GM12878 (cell line): ENCODE data around the gene LIN37. TPM values are rescaled to one million over a fixed set of nuclear protein-coding genes. Genes with fewer than 3 reads are reported as not detected.

Experiments used
- ATAC-seq: fragments of 200-7000 bp; cut with Tn5 transposase; 3 replicates; pipeline ENCODE4 v1.9.1; 2020; ENCODE audit warnings: mild to moderate bottlenecking, moderate library complexity
- BruUV-seq: library from RNA; stranded (reverse); fragments of 400-500 nt; replicated peaks from 2 replicates; lab custom pipeline; 2021; lab: Mats Ljungman, UMichigan
- CTCF ChIA-PET: fragments of 300-600 bp; sonication (Branson Sonifier 250); formaldehyde crosslinking; extraction: SDS; loops from one replicate; lab custom pipeline; 2021; ENCODE audit warnings: inconsistent platforms; lab: Yijun Ruan, JAX
- POLR2A ChIA-PET: fragments of 350-600 bp; formaldehyde crosslinking; extraction: SDS; loops from one replicate; lab custom pipeline; 2021; ENCODE audit warnings: inconsistent platforms; lab: Charles Lee
- RAD21 ChIA-PET: fragments of 300-600 bp; sonication (Branson Sonifier 250); formaldehyde crosslinking; loops from one replicate; lab custom pipeline; 2023; ENCODE audit warnings: antibody characterized with exemption; ENCODE audit not compliant: unreplicated experiment; lab: Charles Lee
- SMC1A ChIA-PET: fragments of 300-600 bp; sonication (Branson Sonifier 250); formaldehyde crosslinking; loops from one replicate; lab custom pipeline; 2023; ENCODE audit not compliant: unreplicated experiment, uncharacterized antibody; lab: Charles Lee
- DNase-seq: peaks from one replicate; pipeline ENCODE4 v3.0.0-alpha.2; 2011; ENCODE audit warnings: low read depth, low spot score
- FAIRE-seq: peaks from 3 replicates; lab custom pipeline; 2011; peaks lifted over from hg19 to GRCh38; lab: Jason Lieb, UNC
- H2AFZ ChIP-seq: 2 replicates; pipeline ENCODE4 v1.6.0; 2011; ENCODE audit warnings: low read depth, low read length, control low read depth; ENCODE audit not compliant: control insufficient read depth
- H3K27ac ChIP-seq: 2 replicates; pipeline ENCODE4 v1.5.1; 2011; ENCODE audit warnings: control low read depth; ENCODE audit not compliant: control insufficient read depth, insufficient read depth
- H3K27me3 ChIP-seq, 2 experiments: replicated peaks in 1 of 2; 2 replicates each; pipeline versions ENCODE4 v1.6.0 to v1.6.1; 2011; ENCODE audit warnings: low read length in 1 of 2; ENCODE audit not compliant: control insufficient read depth in 2 of 2, insufficient read depth in 2 of 2
- H3K36me3 ChIP-seq, 2 experiments: 2 replicates each; pipeline ENCODE4 v1.5.1; 2011; ENCODE audit warnings: low read length in 1 of 2; ENCODE audit not compliant: control insufficient read depth in 2 of 2, insufficient read depth in 2 of 2
- H3K4me1 ChIP-seq: 2 replicates; pipeline ENCODE4 v1.6.1; 2011; ENCODE audit warnings: mild to moderate bottlenecking, low read length, moderate library complexity, mixed read lengths; ENCODE audit not compliant: control insufficient read depth, insufficient read depth
- H3K4me2 ChIP-seq: 2 replicates; pipeline ENCODE4 v1.6.0; 2011; ENCODE audit warnings: control low read depth; ENCODE audit not compliant: control insufficient read depth, insufficient read depth
- H3K4me3 ChIP-seq: fragments of 200-600 bp; sonication (generic); 2 replicates; pipeline ENCODE4 v1.5.1; 2016
- H3K79me2 ChIP-seq: 2 replicates; pipeline ENCODE4 v1.6.0; 2011; ENCODE audit warnings: low read length; ENCODE audit not compliant: control insufficient read depth, insufficient read depth
- H3K9ac ChIP-seq: 2 replicates; pipeline ENCODE4 v1.8.0; 2011; ENCODE audit warnings: low read length, control low read depth, mixed read lengths; ENCODE audit not compliant: control insufficient read depth, insufficient read depth
- H3K9me3 ChIP-seq: replicated peaks from 3 replicates; pipeline ENCODE4 v1.5.1; 2011; ENCODE audit warnings: mild to moderate bottlenecking, low read length; ENCODE audit not compliant: control insufficient read depth, insufficient read depth
- H4K20me1 ChIP-seq: 2 replicates; pipeline ENCODE4 v1.6.0; 2011; ENCODE audit not compliant: control insufficient read depth, insufficient read depth
- BHLHE40 ChIP-seq, 2 experiments: fragments of 450-650 bp in 1 of 2; IDR thresholded peaks; 2 replicates each; pipeline ENCODE4 v1.6.1; 2011 to 2017; ENCODE audit warnings: low read depth in 2 of 2, borderline replicate concordance in 1 of 2, improper control_type of control experiment in 1 of 2, low read length in 1 of 2, mild to moderate bottlenecking in 1 of 2
- ETV6 ChIP-seq, 2 experiments: fragments of 450-650 bp in 1 of 2; IDR thresholded peaks in 1 of 2; conservative IDR thresholded peaks in 1 of 2; 2 replicates each; pipeline ENCODE4 v1.6.1; 2014; ENCODE audit warnings: antibody characterized with exemption in 1 of 2, borderline replicate concordance in 1 of 2, low read depth in 1 of 2, mild to moderate bottlenecking in 1 of 2, moderate library complexity in 1 of 2
- MEF2B ChIP-seq: fragments of 450-650 bp; IDR thresholded peaks from 2 replicates; pipeline ENCODE4 v1.6.1; 2018; ENCODE audit warnings: mild to moderate bottlenecking, moderate library complexity; ENCODE audit not compliant: partially characterized antibody, poor library complexity, severe bottlenecking
- NR2F1 ChIP-seq: fragments of 450-650 bp; conservative IDR thresholded peaks from 2 replicates; pipeline ENCODE4 v1.6.1; 2017; ENCODE audit warnings: mild to moderate bottlenecking
- WGBS: methylation state at CpG from one replicate; pipeline ENCODE4 v1.1.6; 2016; ENCODE audit warnings: low lambda C conversion rate; ENCODE audit not compliant: insufficient replicate concordance, insufficient coverage; ENCODE audit errors: missing lambda C conversion rate; 5-methylcytosine and 5-hydroxymethylcytosine counted together
- in situ Hi-C: fragments of 300-500 bp; cut with MboI; formaldehyde crosslinking; loops from 9 replicates; pipeline ENCODE4 v1.14.3; 2018; ENCODE audit warnings: mixed read lengths
- intact Hi-C: fragments of 100-400 bp; cut with micrococcal nuclease; formaldehyde crosslinking; loops from one replicate; pipeline ENCODE4 v1.14.2; 2022; ENCODE audit not compliant: unreplicated experiment
- polyA plus RNA-seq, 11 experiments: library from polyadenylated mRNA; depleted of rRNA in 4 of 11; unstranded in 6 of 11; stranded (reverse) in 5 of 11; fragments of >200 nt; fragmentation: Nextera tagmentation in 4 of 11; fragmentation: Illumina TruSeq in 1 of 11; extraction: Ambion mirVana in 4 of 11; extraction: Trizol in 1 of 11; gene quantifications; 1 replicate in 1 of 11; 2 replicates in 10 of 11; pipeline versions ENCODE4 v1.2.1 to v1.2.3, GENCODE V29; 2011 to 2016; ENCODE audit warnings: inconsistent platforms in 2 of 11, missing spikeins in 2 of 11, low read depth in 1 of 11
- total RNA-seq, 4 experiments: library from RNA; depleted of rRNA in 3 of 4; stranded (reverse); fragments of >200 nt in 3 of 4; fragmentation: Illumina TruSeq in 1 of 4; extraction: Trizol in 1 of 4; gene quantifications; 2 replicates each; pipeline versions ENCODE4 v1.2.1 to v1.2.3, GENCODE V29; 2013 to 2021

The LIN37 gene
- total and polyA plus RNA-seq, 10 of the 15 experiments (the other 5 are each of a cell fraction or from before 2014, with no cell fraction given): 0.69 to 11.9 (median 7.6) TPM

- RAD21 ChIA-PET: no interaction called here
- Histone ChIP-seq H3K9me3 (no peaks in the 10 kb centered on the region), H3K4me2 (no peak overlapping the region), H3K4me1 (peaks cover 15% of the 10 kb centered on the region), H3K36me3 (peaks cover 1 to 13% of the 10 kb centered on the region in 2 experiments; a peak in 2 of 4 replicates), H2AFZ (no peak overlapping the region), H3K9ac (no peak overlapping the region), H3K4me3 (no peak overlapping the region), H4K20me1 (no peaks in the 10 kb centered on the region), H3K79me2 (peaks cover 11% of the 10 kb centered on the region), H3K27ac (no peak overlapping the region), H3K27me3 (no peaks in the 10 kb centered on the region)
- 81% methylated on average over 4 of the region's 4 CpGs for WGBS
- no peak for DNase-seq
- intact Hi-C loops (no loop called here), in situ Hi-C loops (no loop called here)
- ATAC-seq: no peak
- no TSS peak for BruUV-seq
- POLR2A ChIA-PET: interaction anchor here (1.1 kb wide), 2 partner anchors 10 to 13 kb away, joined by 3 read pairs; partner anchors contain the start of gene LIN37
- TF ChIP-seq NR2F1 (no peak), BHLHE40 (IDR thresholded peaks at IDR 0.05; ENCODE audit: borderline replicate concordance in 1 of 2, low read depth in 2 of 2, low read length in 1 of 2) (no peak), MEF2B (no peak), ETV6 (conservative IDR thresholded peaks at IDR 0.05 in 1 of 2, IDR thresholded peaks at IDR 0.05 in 1 of 2; ENCODE audit: borderline replicate concordance in 1 of 2, low read depth in 1 of 2) (no peak)
- no peak for FAIRE-seq
- SMC1A ChIA-PET: interaction anchor here (0.7 kb wide), 1 partner anchor 66 kb away, joined by 3 read pairs; no protein-coding TSS in a partner anchor
- CTCF ChIA-PET: no interaction called here
Measured at GRCh38 chr19:35760711-35761349, 12.5 kb downstream of the LIN37 start.
